Muscle of back (tissue), 13 donors: ENCODE measurements around the gene AP1G2. TPM values are rescaled to one million over a fixed set of nuclear protein-coding genes. Genes with fewer than 3 reads are reported as not detected.
"Not testable (repeated sequence)": the region's sequence is repeated elsewhere in the genome, so short reads cannot be mapped to it uniquely, and the experiment has no call there.

ENCODE experiments used
- DNase-seq, 3 donors: peaks; one replicate each; pipeline versions ENCODE4 v3.0.0 to v3.0.0-alpha.2; 2013
- long read RNA-seq, 9 donors: transcript quantifications; one replicate each; lab custom pipeline, GENCODE V29; 2026
- polyA plus RNA-seq, 10 donors: library from polyadenylated mRNA; unstranded; fragments of 120-200 nt; gene quantifications; one replicate each; pipeline ENCODE4 v1.2.1, GENCODE V29; 2013; ENCODE audit not compliant: insufficient read length in 10 of 10

The AP1G2 gene, protein sequence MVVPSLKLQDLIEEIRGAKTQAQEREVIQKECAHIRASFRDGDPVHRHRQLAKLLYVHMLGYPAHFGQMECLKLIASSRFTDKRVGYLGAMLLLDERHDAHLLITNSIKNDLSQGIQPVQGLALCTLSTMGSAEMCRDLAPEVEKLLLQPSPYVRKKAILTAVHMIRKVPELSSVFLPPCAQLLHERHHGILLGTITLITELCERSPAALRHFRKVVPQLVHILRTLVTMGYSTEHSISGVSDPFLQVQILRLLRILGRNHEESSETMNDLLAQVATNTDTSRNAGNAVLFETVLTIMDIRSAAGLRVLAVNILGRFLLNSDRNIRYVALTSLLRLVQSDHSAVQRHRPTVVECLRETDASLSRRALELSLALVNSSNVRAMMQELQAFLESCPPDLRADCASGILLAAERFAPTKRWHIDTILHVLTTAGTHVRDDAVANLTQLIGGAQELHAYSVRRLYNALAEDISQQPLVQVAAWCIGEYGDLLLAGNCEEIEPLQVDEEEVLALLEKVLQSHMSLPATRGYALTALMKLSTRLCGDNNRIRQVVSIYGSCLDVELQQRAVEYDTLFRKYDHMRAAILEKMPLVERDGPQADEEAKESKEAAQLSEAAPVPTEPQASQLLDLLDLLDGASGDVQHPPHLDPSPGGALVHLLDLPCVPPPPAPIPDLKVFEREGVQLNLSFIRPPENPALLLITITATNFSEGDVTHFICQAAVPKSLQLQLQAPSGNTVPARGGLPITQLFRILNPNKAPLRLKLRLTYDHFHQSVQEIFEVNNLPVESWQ
- 10 to 100 TPM; 11.9 to 29.6 (median 17.6) TPM for polyA plus RNA-seq
- long read RNA-seq, donor 1, result 0 reads
- long read RNA-seq, donor 2, partial matches to known transcripts, result 0 of 4 reads
- long read RNA-seq, donor 2, other reads (novel, unspliced or antisense), result 0 of 4 reads
- long read RNA-seq, donor 3, result 0 reads
- long read RNA-seq, donor 4, partial matches to known transcripts, result 0 of 2 reads
- long read RNA-seq, donor 4, other reads (novel, unspliced or antisense), result 0 of 2 reads
- long read RNA-seq, donor 5, result 0 reads
- long read RNA-seq, donor 6, result 0 reads
- long read RNA-seq, donor 7, result 0 reads
- long read RNA-seq, donor 8, partial matches to known transcripts, result 0 of 1 reads
- long read RNA-seq, donor 8, other reads (novel, unspliced or antisense), result 0 of 1 reads
- long read RNA-seq, donor 9, partial matches to known transcripts, result 0 of 1 reads
- long read RNA-seq, donor 9, other reads (novel, unspliced or antisense), result 0 of 1 reads

DNA sequence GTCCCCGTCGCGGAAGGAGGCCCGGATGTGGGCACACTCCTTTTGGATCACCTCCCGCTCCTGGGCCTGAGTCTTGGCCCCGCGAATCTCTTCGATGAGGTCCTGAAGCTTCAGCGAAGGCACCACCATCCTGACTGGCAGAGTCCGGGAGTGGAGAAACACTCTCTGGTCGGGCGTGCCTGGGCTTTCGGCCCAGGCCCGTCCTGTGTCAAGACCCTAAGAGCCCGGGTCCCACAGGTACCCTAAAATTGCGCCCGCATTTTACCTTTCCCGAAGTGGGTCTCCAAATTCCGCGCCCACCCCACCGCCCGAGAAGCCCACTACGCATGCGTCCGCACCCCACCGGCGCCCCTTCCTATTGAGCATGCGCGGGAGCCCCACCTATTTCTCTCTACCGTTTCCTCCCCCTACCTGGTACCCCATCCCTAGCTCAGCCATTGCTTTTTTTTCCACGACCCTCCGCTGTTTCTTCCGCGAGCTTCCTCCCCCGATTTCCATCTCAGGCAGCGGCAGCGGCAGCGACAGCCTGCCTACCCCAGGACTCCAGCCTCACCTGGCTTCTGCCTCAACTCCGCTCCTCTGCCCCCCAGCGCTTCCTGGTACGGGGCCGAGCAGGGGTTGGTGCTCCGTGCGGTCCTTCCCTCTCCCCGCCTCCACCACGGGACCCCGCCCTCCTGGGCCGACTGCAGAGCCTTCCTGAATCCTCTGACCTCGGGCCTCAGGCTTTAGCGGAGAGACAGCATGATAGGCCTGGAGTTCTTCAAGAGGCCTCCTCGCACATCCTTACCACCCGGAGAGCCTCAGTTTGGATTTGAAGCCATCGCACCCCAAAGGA is at the start of gene AP1G2:
Gene AP1G2 (minus strand): TSS at position 606 of the 835 bp plus-strand sequence. CDS start 477 bp downstream, at position 129.
- DNase-seq, result peak; percentile 37 to 91 (median 72)

DNA sequence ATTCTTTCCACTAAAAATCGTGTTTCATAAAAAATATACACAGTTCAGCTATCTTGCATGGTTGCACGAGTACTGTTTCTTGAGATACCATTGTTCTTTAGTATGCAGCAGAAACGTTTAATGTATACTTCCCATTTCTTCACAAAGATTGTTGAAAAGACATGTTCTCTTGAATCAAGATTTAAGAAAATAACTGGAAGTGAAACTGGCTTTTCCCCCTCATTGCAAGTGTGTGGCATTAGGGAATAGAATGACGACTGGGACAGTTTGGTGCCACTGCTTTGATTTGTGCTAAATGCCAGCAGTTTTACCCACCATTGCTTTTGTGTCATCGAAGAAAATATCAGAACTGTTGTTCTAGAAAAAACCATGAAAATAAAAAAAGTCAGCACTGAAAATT is 48.3 kb upstream of the AP1G2 start:
- DNase-seq, result no peak

DNA sequence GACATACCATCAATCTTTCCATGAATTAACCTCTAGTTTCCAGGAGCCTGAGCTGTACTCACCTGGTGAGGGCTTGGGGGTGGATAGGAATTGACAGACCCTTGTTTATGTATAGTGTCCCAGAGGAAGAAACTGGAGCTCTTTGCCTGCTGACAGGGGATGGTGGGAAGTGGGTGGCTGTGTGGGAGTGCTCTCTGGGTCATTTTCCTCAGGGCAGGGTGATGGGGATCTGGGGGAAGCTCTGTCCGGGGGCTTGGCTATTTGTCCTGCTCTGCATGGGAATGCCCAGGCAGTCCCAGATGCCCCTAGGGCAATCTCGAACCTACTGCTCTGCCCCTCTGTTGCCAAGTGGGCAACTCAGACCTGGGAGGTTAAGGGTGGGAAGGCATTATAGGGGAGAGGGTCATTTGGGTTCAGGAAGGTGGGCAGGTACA is 46.8 kb upstream of the AP1G2 start:
- no peak for DNase-seq

DNA sequence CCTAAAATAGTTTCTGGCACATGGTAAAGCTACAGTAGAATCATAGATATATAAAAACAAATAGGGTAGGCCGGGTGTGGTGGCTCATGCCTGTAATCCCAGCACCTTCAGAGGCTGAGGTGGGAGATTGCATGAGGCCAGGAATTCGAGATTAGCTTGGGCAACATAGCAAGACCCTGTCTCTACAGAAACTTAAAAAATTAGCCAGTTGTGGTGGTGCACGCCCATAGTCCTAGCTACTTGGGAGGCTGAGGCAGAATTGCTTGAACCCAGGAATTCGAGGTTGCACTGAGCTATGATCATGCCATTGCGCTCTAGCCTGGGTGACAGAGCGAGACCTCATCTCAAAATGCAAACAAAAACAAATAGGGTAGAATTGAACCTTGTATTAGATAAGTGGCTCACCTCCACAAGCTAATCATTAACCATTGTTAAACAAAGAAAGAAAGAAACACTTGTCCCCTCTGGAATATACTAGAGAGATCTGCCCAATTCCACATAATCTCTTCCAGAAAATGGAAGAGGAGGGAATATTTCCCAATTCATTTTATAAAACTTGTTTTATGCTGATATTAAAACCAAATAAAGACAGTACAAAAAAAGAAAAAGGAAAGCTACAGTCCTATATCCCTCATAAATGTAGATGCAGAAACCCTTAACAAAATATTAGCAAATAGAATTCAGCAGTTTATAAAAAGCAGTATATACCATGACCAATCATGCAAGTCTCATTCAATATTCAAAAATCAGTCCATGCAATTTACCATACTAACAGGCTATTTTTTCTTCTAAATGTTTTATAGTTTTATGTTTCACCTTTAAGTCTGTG is 45.9 kb upstream of the AP1G2 start:
- DNase-seq, result no peak

DNA sequence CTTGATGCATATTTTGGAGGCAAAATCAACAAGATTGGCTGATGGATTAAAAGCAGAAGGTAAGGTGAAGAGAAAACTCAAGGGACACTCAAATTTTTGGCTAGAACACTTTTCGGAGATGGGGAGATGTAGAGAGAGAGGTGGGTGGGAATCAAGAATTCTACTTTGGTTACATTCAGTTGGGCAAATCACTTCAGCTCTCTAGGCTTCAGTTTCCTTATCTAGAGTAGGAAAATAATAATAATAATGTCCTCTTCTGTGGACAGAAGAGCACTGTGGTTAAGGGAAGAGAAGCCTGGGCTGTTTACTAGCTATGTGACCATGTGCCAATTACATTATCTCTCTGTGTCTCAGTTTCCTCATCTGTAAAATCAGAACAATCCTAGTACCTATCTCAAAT is 45.2 kb upstream of the AP1G2 start:
- no peak for DNase-seq

DNA sequence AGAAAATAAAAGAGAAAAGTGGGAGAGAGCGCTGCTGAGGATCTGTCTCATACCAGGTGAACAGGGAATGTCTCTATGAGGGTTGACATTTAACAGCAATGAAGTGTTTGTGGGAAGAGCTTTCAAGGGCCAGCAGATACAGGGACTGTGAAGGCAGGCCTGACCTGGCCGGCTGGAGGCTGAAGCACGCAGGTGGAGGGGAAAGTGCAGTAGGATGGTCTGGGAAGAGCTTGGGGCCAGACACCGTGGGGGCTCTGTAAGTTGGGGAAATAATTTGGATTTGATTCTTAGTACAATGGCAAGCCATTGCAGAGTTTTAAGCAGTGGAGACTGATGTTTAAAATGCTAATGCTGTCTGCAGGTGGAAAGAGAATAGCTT is 44.8 kb upstream of the AP1G2 start:
- no peak for DNase-seq

DNA sequence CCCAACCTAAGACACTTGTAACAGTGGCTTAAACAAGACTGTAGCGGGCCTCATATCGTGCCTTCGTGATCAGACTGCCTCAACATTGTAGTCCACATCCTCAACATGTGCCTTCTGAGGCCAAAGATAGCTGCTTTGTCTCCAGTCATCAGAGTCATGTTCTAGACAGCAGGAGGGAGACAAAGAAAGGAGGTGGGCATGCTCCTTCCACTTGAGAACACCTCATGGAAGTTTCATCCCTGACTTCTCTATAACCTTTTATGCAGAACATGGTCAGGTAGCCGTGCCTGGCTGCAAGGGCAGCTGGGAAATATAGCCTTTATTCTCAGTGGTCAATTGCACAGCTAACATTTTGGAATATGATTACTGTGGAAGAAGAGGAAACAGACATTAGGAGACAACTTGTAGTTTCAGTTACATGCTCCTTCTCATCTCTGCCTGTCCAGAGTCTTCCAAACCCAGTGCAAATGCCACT is 43.3 kb upstream of the AP1G2 start:
- DNase-seq, result no peak

DNA sequence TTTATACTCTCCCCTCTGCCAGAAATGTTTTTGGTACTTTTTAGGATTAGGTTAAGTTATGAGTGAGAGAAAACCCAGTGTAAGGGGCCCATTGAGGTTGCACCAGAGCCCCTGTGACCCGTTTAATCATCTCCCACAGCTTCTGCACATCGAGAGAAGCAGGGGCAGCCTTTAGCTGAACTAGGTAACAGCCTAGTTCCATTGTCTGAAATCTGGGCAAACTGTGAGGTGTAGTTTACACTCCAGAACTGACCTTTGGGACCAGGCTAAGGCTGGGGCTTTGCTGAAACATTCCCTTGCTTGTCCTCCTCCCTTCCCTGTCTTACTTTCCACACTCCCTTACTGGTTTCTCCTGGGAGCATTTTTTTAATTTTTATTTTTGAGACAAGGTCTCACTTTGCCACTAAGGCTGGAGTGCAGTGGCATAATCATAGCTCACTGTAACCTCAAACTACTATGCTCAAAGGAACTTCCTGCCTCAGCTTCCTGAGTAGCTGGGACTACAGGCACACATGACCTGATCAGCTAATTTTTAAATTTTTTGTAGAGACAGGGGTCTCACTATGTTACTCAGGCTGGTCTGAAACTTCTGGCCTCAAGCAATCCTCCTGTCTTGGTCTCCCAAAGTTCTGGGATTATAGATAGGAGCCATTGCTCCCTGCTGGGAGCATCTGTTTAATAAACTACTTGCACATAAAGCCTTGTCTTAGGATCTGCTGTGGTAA is 42.7 kb upstream of the AP1G2 start:
- no peak for DNase-seq

DNA sequence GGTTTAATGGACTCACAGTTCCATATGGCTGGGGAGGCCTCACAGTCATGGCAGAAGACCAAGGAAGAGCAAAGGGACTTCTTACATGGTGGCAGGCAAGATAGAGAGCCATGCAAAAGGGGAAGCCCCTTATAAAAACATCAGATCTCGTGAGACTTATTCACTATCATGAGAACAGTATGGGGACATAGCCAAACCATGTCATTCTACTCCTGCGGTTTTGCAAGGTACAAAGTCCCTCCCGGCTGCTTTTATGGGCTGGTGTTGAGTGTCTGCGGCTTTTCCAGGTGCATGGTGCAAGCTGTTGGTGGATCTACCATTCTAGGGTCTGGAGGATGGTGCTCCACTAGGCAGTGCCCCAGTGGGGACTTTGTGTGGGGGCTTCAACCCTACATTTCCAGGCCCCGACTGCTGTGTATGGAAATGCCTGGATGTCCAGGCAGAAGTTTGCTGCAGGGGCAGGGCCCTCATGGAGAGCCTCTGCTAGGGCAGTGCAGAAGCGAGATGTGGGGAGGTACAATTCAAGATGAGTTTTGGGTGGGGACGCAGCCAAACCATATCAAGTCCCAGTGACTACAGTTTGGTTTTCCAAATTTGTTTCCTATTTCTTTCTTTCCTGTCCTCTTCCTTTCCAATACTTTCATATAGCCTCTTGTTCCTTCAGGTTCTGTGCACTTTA is 42.0 kb upstream of the AP1G2 start:
- DNase-seq, result not testable (repeated sequence)

DNA sequence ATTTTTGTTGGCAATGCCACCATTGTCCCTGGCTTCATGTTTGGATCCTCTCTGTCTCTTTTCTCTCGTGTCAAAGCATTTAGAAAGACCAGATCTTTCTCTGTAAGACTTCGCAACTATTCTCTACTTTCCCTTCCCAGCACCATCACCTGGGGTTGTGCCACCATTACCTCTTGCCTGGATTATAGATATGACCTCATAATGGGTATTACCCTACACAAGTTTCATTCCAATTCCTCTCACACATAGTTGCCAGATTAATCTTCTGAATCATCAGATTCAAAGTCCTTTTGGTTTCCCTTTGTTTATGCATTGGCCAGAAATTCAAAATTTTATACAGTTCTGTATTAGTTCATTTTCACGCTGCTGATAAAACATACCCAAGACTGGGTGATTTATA is 41.4 kb upstream of the AP1G2 start:
- DNase-seq, result no peak

DNA sequence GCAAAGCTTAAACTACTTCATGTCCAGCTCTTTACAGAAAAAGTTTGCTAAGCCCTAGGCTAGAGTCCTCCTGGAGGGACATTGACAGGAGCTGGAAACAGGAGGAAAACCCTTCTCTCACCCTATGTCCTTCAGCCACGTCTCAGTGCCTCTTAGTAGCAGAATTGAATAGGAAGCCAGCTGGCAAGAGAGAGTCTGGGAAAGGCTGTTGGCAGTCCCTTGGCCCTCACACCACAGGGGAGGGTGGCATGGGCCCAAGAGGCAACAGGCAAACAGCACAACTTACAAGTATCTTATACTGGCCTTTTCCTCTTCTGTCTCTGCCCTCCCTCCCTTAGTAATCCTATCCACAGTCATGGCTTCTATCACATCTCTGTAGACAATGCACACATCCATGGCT is 40.9 kb upstream of the AP1G2 start:
- DNase-seq, result no peak

DNA sequence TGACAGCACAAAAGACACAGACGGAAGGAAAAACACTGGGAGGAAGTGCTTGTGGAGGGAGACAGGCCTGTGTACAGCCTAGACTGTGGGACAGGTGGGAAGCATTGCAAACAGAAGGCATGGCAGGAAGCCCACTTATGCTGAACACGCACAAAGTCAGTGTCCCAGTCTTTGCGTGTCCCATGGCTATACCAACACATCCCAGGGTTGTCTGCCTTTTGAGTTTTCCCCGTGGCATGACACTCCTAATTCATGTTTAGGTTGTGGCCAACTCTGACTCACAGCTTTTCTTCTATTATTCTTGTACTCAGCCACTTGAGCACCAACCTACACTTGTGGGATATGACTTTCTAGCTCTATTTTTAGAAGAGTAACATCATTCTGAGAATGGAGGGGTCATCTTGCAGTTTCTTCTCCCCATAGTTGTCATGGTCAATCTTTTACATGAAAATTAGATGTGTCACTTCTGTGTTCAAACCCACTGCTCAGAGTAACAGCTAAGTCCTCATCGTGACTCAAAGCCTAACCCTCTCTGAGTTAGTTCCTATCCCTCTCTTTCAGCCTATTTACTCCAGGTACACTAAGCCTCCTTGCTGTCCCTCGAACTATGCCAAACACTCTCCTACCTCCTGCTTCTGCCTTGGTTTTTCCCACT is 38.5 kb upstream of the AP1G2 start:
- no peak for DNase-seq

DNA sequence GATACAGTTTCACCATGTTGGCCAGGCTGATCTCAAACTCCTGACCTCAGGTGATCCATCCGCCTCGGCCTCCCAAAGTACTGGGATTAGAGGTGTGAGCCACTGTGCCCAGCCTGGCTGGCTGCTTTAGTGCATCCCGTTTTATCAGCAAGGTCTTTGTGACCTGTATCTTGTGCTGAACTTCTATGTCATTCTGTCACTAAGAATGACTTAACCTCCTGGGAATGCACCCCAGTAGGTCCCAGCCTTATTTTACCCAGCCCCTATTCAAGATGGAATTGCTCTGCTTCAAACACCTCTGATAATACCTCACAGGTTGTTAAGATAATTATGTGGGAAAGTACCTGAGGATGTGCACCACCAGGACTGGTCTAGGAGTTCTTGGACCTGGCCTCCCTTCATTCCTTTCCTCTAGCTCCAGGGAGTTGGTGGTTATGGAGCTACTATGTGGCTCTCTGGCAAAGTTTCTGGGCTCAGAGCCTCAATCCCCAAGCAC is 37.1 kb upstream of the AP1G2 start:
- no peak for DNase-seq

DNA sequence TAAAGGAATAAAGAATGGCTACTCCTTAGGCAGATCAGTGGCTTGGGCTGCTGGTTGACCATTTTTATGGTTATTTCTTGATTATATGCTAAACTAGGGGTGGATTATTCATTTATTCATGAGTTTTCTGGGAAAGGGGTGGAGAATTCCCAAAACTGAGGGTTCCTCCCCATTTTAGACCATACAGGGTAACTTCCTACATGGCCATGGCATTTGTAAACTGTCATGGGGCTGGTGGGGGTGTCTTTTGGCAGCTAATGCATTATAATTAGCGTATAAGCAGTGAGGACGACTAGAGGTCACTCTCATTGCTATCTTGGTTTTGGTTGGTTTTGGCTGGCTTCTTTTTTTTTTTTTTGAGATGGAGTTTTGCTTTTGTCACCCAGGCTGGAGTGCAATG is 36.6 kb upstream of the AP1G2 start:
- DNase-seq, result no peak

DNA sequence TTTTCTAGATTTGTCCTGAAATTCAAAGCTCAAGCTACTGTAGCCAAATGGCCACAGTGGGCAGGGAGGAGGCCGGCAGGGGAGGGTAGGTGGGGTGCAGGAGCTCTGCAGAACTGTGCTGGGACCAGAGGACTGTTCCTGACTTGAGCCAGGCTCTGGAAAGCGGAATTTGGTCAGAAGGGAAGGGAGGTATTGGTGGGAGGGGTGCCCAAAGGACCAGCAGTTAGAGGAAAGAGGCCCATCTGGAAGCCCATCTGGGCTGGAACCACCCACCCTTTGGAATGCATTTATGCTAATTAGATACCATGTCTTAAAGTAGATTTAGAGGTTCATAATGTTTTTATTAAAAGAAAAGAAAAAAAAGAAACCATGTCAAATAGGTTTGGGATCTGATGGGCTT is 35.5 kb upstream of the AP1G2 start:
- DNase-seq, result no peak

DNA sequence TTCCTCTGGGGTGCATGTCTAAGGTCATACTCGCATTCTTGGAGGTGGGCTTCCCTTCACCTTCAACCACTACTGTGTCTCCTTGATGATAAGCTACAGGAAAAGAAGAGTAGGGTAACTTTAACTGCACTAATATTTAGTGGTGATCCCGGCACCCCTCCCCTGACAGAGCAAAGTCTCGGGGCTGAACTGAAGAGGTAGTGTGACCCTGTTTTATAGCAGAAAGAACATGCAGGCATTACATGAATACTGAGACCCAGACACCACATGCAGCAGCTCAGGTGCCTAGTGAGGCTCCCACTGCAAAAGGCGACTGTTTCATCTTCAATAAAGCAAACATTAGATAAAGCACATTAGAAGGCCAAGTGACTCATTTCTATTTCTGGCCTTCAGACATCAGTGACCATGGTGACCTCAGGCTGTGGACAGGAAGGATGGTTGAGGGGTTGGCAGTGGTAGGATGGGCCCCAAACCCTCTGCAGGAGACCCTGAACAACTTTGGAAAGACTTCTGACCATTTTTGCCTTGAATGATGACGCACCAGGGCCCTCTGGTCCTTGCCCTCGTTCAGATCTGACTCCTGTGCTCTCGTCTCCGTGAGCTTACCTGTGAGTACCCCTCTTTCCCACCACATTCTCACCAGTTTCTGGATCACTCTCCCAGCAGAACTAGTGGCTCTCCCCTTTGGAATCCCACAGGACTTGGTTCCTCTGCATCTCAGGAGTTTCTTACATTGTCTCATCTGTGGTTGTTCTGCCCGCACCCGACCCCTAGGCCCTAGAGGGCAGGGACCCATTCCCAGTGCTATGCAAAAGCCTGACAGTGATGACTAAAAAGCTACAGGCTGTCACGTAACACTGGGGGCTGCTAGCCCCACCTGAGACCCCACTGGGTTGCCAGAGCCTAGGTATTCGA is 34.8 kb upstream of the AP1G2 start:
- no peak for DNase-seq

DNA sequence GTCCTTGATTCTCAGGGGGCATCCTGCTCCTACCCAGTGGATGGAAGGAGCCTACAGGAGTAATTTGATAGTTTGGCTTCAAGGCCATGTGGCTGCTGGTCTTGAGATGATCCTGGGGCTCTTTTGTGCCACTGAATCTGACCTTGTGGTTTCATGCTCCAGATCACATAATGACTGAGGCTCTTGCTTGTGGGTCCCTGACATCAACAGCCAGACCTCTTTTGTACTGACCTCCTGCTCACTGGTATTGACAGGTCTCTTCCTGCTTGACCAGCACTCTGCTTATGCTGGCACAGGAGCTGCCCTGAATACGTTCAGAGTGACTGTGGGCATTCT is 34.2 kb upstream of the AP1G2 start:
- DNase-seq, result no peak
